Thymus (tissue), 2 donors: ENCODE measurements around the gene THAP5. TPM values are rescaled to one million over a fixed set of nuclear protein-coding genes. Genes with fewer than 3 reads are reported as not detected.

Experiments used
- polyA plus RNA-seq: library from polyadenylated mRNA; stranded (reverse); fragments of 200-250 nt; gene quantifications from one replicate; pipeline ENCODE4 v1.2.3, GENCODE V29; 2013
- total RNA-seq: library from RNA; stranded (reverse); fragments of 120-200 nt; gene quantifications from one replicate; pipeline ENCODE4 v1.2.4, GENCODE V29; 2013
- donor health status: healthy.

Gene THAP5
- total and polyA plus RNA-seq, 2 donors, result 16.2 to 24.2 TPM

Other genes starting within 250 kb of the THAP5 start
- gene NRCAM, start 113.3 kb downstream of the THAP5 start, total RNA-seq, result 4.7 TPM
- 13.9 TPM for gene NRCAM, start 113.3 kb downstream of the THAP5 start, polyA plus RNA-seq
- 32.1 TPM for gene PNPLA8, start 43.6 kb downstream of the THAP5 start, total RNA-seq
- 28.2 TPM for gene PNPLA8, start 43.6 kb downstream of the THAP5 start, polyA plus RNA-seq
- 13.2 TPM for gene DNAJB9, start 168 bp upstream of the THAP5 start, total RNA-seq
- gene DNAJB9, start 168 bp upstream of the THAP5 start, polyA plus RNA-seq, result 13.9 TPM